Left ventricle myocardium inferior (tissue), 1 donor: ENCODE data around the gene SAMD4A. TPM values are rescaled to one million over a fixed set of nuclear protein-coding genes. Genes with fewer than 3 reads are reported as not detected.

Experiments
- DNase-seq: peaks from one replicate; pipeline ENCODE4 v3.0.0-alpha.2; 2020
- H3K27ac ChIP-seq: fragments of 200-600 bp; replicated peaks from 2 replicates; pipeline ENCODE4 v1.8.0; 2021
- H3K27me3 ChIP-seq: fragments of 200-600 bp; 2 replicates; pipeline ENCODE4 v1.8.0; 2021; ENCODE audit warnings: low read depth
- H3K36me3 ChIP-seq: fragments of 200-600 bp; 2 replicates; pipeline ENCODE4 v1.8.0; 2021
- H3K4me1 ChIP-seq: fragments of 200-600 bp; 2 replicates; pipeline ENCODE4 v1.8.0; 2021
- H3K4me3 ChIP-seq: fragments of 200-600 bp; 2 replicates; pipeline ENCODE4 v1.8.0; 2021; ENCODE audit warnings: mild to moderate bottlenecking, moderate library complexity
- H3K9me3 ChIP-seq: fragments of 200-600 bp; replicated peaks from 2 replicates; pipeline ENCODE4 v1.8.0; 2021
- CTCF ChIP-seq: fragments of 200-600 bp; IDR thresholded peaks from 2 replicates; pipeline ENCODE4 v1.8.0; 2021; ENCODE audit warnings: antibody characterized with exemption, mild to moderate bottlenecking, borderline replicate concordance
- intact Hi-C: fragments of 100-400 bp; cut with micrococcal nuclease; formaldehyde crosslinking; loops from one replicate; pipeline ENCODE4 v1.11.0; 2022
- total RNA-seq: library from RNA; stranded (reverse); fragmentation: NEBNext Ultra II Directional; extraction: Animal tissue kit (Norgen Biotek cat#: 25700); gene quantifications from one replicate; pipeline ENCODE4 v1.2.1, GENCODE V29; 2021
- donor health status: DM: no; HTN: yes; CAD: no; lungs with severe emphysema.

The SAMD4A gene
- total RNA-seq, 1 donor from 2014 or later, result 173 TPM

GRCh38 chr14:54642121-54642520, 75.2 kb downstream of the SAMD4A start:
- no peak for TF ChIP-seq CTCF
- Histone ChIP-seq H3K27me3 (no peaks in the 10 kb centered on the region), H3K27ac (no peak overlapping the region), H3K4me1 (peaks cover 93% of the 10 kb centered on the region), H3K4me3 (no peak overlapping the region), H3K9me3 (no peaks in the 10 kb centered on the region), H3K36me3 (no peaks in the 10 kb centered on the region)
- intact Hi-C loops, result no loop called here
- DNase-seq, result no peak

GRCh38 chr14:54642801-54643695, 76.1 kb downstream of the SAMD4A start:
- TF ChIP-seq CTCF, result no peak
- no peak overlapping the region for H3K4me3 ChIP-seq
- H3K36me3 ChIP-seq, result no peaks in the 10 kb centered on the region
- no peaks in the 10 kb centered on the region for H3K9me3 ChIP-seq
- no peak overlapping the region for H3K27ac ChIP-seq
- H3K4me1 ChIP-seq, result peaks cover 94% of the 10 kb centered on the region
- no peaks in the 10 kb centered on the region for H3K27me3 ChIP-seq
- no peak for DNase-seq
- intact Hi-C loops, result no loop called here

- H3K36me3 ChIP-seq, result no peaks in the 10 kb centered on the region
- H3K9me3 ChIP-seq, result no peaks in the 10 kb centered on the region
- no peak for DNase-seq
- no peak for TF ChIP-seq CTCF
- no peak overlapping the region for H3K27ac ChIP-seq
- peaks cover 94% of the 10 kb centered on the region for H3K4me1 ChIP-seq
- no peaks in the 10 kb centered on the region for H3K27me3 ChIP-seq
- H3K4me3 ChIP-seq, result no peak overlapping the region
- intact Hi-C loops, result no loop called here
Observed at GRCh38 chr14:54643696-54644176, 76.8 kb downstream of the SAMD4A start.

- H3K27me3 ChIP-seq, result no peaks in the 10 kb centered on the region
- no peak overlapping the region for H3K4me3 ChIP-seq
- H3K27ac ChIP-seq, result no peak overlapping the region
- H3K9me3 ChIP-seq, result no peaks in the 10 kb centered on the region
- intact Hi-C loops, result no loop called here
- no peak for DNase-seq
- H3K4me1 ChIP-seq, result peaks cover 94% of the 10 kb centered on the region
- no peaks in the 10 kb centered on the region for H3K36me3 ChIP-seq
- TF ChIP-seq CTCF, result no peak
Observed at GRCh38 chr14:54645639-54646038, 78.7 kb downstream of the SAMD4A start.

- intact Hi-C loops, result no loop called here
Observed at GRCh38 chr14:54646626-54647025, 79.7 kb downstream of the SAMD4A start.

More at GRCh38 chr14:54646626-54647025, 79.7 kb downstream of the SAMD4A start:
- DNase-seq, result no peak
- TF ChIP-seq CTCF, result no peak
- no peak overlapping the region for H3K4me3 ChIP-seq
- H3K4me1 ChIP-seq, result peaks cover 94% of the 10 kb centered on the region
- H3K27me3 ChIP-seq, result no peaks in the 10 kb centered on the region
- no peaks in the 10 kb centered on the region for H3K36me3 ChIP-seq
- no peak overlapping the region for H3K27ac ChIP-seq
- H3K9me3 ChIP-seq, result no peaks in the 10 kb centered on the region
